Measurements from ENCODE around the gene INTS6. TPM values are rescaled to one million over a fixed set of nuclear protein-coding genes. Genes with fewer than 3 reads are reported as not detected.

Gene INTS6
- total and polyA plus RNA-seq, 8 donors, result 10.7 to 200 (median 13.7) TPM

DNA sequence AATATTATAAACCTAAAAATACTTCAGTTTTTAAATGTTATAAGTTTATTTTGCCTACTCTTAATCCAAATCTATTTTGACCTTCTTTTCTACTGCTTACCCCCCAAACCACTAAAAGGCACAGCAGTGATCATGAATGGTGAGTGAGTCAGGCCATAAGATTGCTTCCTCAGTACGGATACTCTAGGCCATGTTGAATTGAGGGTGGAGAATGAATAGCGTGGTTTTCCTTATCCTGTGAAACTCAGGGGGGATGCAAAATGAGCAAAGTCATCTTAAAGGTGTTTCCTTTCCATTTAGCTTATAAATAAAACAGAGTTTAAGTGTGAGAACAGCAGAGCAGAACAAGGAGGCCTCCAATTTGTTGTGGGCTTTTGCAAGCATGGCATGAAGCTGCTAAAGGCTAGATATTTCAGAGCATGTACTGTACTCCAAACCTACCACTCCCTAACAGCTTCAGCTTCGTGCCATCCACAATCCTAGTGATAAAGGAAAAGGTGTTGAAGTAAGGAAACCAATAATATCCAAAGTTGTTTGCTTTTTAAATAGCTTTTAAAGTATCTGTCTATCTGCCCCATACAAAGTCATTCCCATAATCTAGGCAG, 88.3 kb downstream of the INTS6 start:
- Histone ChIP-seq H3K36me3 (peaks cover 24 to 80% (median 69%) of the 10 kb centered on the region in 4 donors), H3K27me3 (no peaks in the 10 kb centered on the region), H3K4me3 (no peak overlapping the region), H3K4me1 (no peaks in the 10 kb centered on the region), H3K27ac (no peak overlapping the region), H3K9me3 (no peaks in the 10 kb centered on the region)
- intact Hi-C loops (cut with DNase I; ENCODE audit: low total_unique reads), result no loop called here
- no peak for TF ChIP-seq POLR2AphosphoS5 (IDR thresholded peaks at IDR 0.05)
- TF ChIP-seq POLR2A (IDR thresholded peaks at IDR 0.05), result no peak
- TF ChIP-seq, protein P1, sequence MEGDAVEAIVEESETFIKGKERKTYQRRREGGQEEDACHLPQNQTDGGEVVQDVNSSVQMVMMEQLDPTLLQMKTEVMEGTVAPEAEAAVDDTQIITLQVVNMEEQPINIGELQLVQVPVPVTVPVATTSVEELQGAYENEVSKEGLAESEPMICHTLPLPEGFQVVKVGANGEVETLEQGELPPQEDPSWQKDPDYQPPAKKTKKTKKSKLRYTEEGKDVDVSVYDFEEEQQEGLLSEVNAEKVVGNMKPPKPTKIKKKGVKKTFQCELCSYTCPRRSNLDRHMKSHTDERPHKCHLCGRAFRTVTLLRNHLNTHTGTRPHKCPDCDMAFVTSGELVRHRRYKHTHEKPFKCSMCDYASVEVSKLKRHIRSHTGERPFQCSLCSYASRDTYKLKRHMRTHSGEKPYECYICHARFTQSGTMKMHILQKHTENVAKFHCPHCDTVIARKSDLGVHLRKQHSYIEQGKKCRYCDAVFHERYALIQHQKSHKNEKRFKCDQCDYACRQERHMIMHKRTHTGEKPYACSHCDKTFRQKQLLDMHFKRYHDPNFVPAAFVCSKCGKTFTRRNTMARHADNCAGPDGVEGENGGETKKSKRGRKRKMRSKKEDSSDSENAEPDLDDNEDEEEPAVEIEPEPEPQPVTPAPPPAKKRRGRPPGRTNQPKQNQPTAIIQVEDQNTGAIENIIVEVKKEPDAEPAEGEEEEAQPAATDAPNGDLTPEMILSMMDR (IDR thresholded peaks at IDR 0.05), result no peak
- no peak for TF ChIP-seq EP300 (IDR thresholded peaks at IDR 0.05)
- DNase-seq, result no peak
- WGBS, 5 donors, result 70 to 83% (median 79%) methylated on average over 3 of the region's 3 CpGs

DNA sequence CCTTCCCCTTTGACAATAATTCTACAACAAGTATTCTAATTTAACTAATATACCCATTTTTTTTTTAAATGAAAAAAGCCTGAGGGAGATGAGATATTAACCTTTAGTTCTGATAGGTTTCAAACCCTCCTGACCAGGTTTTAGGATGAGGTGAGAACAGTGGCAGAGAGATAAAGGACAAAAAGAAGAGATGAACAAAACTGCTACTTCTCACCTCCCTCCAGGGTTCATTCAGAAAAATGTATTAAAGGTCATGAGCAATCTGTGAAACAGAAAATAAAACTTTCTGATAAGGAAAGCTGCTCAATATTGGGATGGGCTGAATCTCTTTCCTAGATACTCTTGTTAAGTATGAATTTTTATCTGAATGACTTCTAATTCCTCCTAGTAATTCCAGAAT, 89.2 kb downstream of the INTS6 start:
- DNase-seq, result no peak
- Histone ChIP-seq H3K27ac (no peak overlapping the region), H3K36me3 (peaks cover 18 to 71% (median 61%) of the 10 kb centered on the region in 4 donors), H3K4me3 (no peak overlapping the region), H3K27me3 (no peaks in the 10 kb centered on the region), H3K9me3 (no peaks in the 10 kb centered on the region), H3K4me1 (no peaks in the 10 kb centered on the region)
- TF ChIP-seq POLR2A (IDR thresholded peaks at IDR 0.05) (no peak), POLR2AphosphoS5 (IDR thresholded peaks at IDR 0.05) (no peak), EP300 (IDR thresholded peaks at IDR 0.05) (no peak)
- TF ChIP-seq, protein P1 (IDR thresholded peaks at IDR 0.05), result no peak
- intact Hi-C loops (cut with DNase I; ENCODE audit: low total_unique reads), result no loop called here

DNA sequence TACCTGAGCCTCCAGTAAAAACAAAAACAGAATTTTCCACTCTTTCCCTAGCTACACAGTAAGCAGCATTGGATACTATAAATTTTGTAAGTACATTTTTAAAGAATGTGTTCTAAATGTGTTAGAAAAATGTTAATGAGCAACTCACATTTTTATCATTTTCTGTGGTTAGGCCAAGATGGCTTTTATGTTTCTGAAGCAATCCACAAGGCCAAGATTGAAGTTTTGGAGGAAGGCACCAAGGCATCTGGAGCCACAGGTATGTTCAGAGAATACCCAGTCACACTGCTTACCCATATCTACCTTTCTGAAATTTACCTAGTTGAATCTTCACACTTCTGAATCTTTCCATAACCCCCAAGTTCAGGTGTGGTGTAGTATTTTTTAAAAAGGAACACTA, 91.7 kb downstream of the INTS6 start:
- TF ChIP-seq POLR2AphosphoS5 (IDR thresholded peaks at IDR 0.05) (no peak), EP300 (IDR thresholded peaks at IDR 0.05) (no peak), POLR2A (IDR thresholded peaks at IDR 0.05) (no peak)
- TF ChIP-seq, protein P1 (IDR thresholded peaks at IDR 0.05), result no peak
- no peak overlapping the region for H3K27ac ChIP-seq
- H3K9me3 ChIP-seq, result no peaks in the 10 kb centered on the region
- H3K27me3 ChIP-seq, result no peaks in the 10 kb centered on the region
- H3K4me1 ChIP-seq, result peaks cover 0 to 6% (median 0%) of the 10 kb centered on the region in 4 donors
- H3K36me3 ChIP-seq, result peaks cover 7 to 46% (median 36%) of the 10 kb centered on the region in 4 donors
- H3K4me3 ChIP-seq, result no peak overlapping the region
- intact Hi-C loops (cut with DNase I; ENCODE audit: low total_unique reads), result no loop called here
- DNase-seq, result no peak

DNA sequence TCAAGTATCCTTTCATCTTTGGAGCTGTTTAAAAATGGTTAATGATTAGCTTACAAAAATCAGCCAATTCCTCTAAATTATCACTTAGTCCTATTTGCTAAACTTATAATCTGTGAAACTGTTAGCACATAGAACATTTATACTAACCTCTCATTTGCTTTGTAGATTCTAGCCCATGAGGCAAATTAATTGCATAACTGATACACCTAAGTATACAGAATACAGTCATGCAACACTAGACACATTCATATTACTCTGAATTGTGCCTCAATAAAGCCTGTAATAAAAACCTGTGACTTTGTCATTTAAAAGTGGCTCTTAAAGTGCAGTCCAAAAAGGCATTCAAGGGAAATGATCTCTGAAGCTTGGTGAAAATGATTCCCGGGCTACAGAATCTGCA, 92.3 kb downstream of the INTS6 start:
- TF ChIP-seq, protein P1 (IDR thresholded peaks at IDR 0.05), result no peak
- TF ChIP-seq POLR2A (IDR thresholded peaks at IDR 0.05) (no peak), POLR2AphosphoS5 (IDR thresholded peaks at IDR 0.05) (no peak), EP300 (IDR thresholded peaks at IDR 0.05) (no peak)
- 62 to 73% (median 71%) methylated on average over 1 of the region's 1 CpG for WGBS, 5 donors
- H3K4me1 ChIP-seq, result peaks cover 0 to 6% (median 0%) of the 10 kb centered on the region in 4 donors

More for the DNA sequence above, 92.3 kb downstream of the INTS6 start:
- Histone ChIP-seq H3K27ac (no peak overlapping the region), H3K4me3 (no peak overlapping the region), H3K27me3 (no peaks in the 10 kb centered on the region), H3K36me3 (peaks cover 7 to 40% (median 30%) of the 10 kb centered on the region in 4 donors), H3K9me3 (no peaks in the 10 kb centered on the region)
- intact Hi-C loops (cut with DNase I; ENCODE audit: low total_unique reads), result no loop called here
- no peak for DNase-seq
